RWPE2 (cell line): ENCODE measurements around the gene SCN4B.
A peak's percentile ranks its signal among the peaks of the same experiment; 100 is the strongest.

Experiments
- ATAC-seq: fragments of 200-7000 bp; cut with Tn5 transposase; 3 replicates; pipeline ENCODE4 v1.9.1; 2021; ENCODE audit warnings: low read depth
- DNase-seq: peaks from one replicate; pipeline ENCODE4 v3.0.0-alpha.2; 2020; ENCODE audit warnings: low spot score
- H3K27ac ChIP-seq: fragments of 450-650 bp; 2 replicates; pipeline ENCODE4 v1.5.1; 2017; ENCODE audit warnings: mild to moderate bottlenecking; ENCODE audit not compliant: poor library complexity, severe bottlenecking
- H3K27me3 ChIP-seq: fragments of 250-450 bp; sonication (Bioruptor Pico); 2 replicates; pipeline ENCODE4 v1.5.1; 2021; ENCODE audit warnings: mild to moderate bottlenecking, moderate library complexity; ENCODE audit not compliant: insufficient read depth, poor library complexity, severe bottlenecking
- H3K36me3 ChIP-seq: fragments of 250-450 bp; sonication (Bioruptor Pico); 2 replicates; pipeline ENCODE4 v1.5.1; 2020; ENCODE audit warnings: low read depth, mild to moderate bottlenecking, moderate library complexity
- H3K4me1 ChIP-seq: fragments of 250-450 bp; sonication (Bioruptor Pico); 2 replicates; pipeline ENCODE4 v1.5.1; 2021; ENCODE audit warnings: mild to moderate bottlenecking, moderate library complexity; ENCODE audit not compliant: insufficient read depth, poor library complexity, severe bottlenecking
- H3K4me3 ChIP-seq: fragments of 250-450 bp; sonication (Bioruptor Pico); 2 replicates; pipeline ENCODE4 v1.5.1; 2021; ENCODE audit warnings: mild to moderate bottlenecking, moderate library complexity; ENCODE audit not compliant: severe bottlenecking
- H3K9me3 ChIP-seq: fragments of 250-450 bp; sonication (Bioruptor Pico); 2 replicates; pipeline ENCODE4 v1.5.1; 2021; ENCODE audit warnings: mild to moderate bottlenecking, moderate library complexity; ENCODE audit not compliant: severe bottlenecking
- TF ChIP-seq, protein P1 (sequence below): fragments of 450-650 bp; IDR thresholded peaks from one replicate; pipeline ENCODE4 v1.5.1; 2017; ENCODE audit warnings: mild to moderate bottlenecking, moderate library complexity; ENCODE audit not compliant: poor library complexity, severe bottlenecking

The SCN4B gene, protein sequence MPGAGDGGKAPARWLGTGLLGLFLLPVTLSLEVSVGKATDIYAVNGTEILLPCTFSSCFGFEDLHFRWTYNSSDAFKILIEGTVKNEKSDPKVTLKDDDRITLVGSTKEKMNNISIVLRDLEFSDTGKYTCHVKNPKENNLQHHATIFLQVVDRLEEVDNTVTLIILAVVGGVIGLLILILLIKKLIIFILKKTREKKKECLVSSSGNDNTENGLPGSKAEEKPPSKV

DNA sequence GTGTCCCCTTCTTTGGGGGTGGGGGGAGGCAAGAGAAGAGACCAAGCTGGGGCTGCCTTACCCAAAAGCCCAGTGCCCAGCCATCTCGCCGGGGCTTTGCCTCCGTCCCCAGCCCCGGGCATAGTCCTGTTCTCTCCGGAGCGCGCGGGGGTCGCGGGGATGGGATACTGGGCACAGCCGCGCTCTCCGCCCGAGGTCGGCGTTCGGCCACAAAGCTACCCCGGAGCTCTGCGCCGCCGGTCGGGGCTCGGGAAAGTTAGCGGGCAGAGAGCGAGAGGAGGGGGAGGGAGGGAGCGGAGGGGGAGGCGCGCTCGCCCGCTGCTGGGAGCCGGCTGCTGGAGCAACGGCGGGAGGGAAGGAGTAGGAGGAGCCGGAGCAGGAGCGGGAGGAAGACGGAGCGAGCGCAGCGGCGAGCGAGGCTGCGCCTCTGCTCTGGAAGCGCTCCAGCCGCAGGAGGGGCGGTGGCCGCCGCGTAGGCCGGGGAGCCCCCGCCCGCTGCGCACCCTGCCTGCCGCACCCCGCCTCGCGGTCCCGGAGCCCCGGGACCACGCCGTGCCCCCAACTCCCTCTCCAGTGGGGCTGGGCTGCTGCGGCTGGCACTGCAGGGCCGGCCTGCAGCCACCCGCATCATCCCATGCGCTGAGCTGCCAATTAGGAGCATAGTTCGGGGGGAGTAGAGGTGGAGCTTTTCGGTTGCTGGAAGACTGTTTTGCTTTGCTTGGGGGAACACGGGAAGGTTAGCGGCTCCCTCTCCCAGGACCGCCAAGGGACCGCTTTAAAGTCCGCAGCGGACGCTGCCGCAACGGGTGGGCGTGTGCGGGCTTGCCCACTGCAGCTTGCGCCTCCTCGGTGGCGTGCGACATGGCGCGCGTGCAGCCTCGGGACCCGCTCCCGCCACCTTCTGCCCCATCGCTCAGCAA lies at the start of gene SCN4B:
TSS of gene SCN4B (minus strand) at position 272 of the 920 bp plus-strand sequence. CDS start at position 122, 150 bp downstream.
- peaks cover 25% of the 10 kb centered on the region for H3K27me3 ChIP-seq
- H3K4me1 ChIP-seq: no peaks in the 10 kb centered on the region
- H3K36me3 ChIP-seq: no peaks in the 10 kb centered on the region
- peak within 1 kb of the TSS; percentile 33 for H3K4me3 ChIP-seq
- ATAC-seq: peak; percentile 76
- H3K9me3 ChIP-seq: no peaks in the 10 kb centered on the region
- no peak within 1 kb of the TSS for H3K27ac ChIP-seq
- no peak for DNase-seq
- TF ChIP-seq, protein P1, sequence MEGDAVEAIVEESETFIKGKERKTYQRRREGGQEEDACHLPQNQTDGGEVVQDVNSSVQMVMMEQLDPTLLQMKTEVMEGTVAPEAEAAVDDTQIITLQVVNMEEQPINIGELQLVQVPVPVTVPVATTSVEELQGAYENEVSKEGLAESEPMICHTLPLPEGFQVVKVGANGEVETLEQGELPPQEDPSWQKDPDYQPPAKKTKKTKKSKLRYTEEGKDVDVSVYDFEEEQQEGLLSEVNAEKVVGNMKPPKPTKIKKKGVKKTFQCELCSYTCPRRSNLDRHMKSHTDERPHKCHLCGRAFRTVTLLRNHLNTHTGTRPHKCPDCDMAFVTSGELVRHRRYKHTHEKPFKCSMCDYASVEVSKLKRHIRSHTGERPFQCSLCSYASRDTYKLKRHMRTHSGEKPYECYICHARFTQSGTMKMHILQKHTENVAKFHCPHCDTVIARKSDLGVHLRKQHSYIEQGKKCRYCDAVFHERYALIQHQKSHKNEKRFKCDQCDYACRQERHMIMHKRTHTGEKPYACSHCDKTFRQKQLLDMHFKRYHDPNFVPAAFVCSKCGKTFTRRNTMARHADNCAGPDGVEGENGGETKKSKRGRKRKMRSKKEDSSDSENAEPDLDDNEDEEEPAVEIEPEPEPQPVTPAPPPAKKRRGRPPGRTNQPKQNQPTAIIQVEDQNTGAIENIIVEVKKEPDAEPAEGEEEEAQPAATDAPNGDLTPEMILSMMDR: no peak

DNA sequence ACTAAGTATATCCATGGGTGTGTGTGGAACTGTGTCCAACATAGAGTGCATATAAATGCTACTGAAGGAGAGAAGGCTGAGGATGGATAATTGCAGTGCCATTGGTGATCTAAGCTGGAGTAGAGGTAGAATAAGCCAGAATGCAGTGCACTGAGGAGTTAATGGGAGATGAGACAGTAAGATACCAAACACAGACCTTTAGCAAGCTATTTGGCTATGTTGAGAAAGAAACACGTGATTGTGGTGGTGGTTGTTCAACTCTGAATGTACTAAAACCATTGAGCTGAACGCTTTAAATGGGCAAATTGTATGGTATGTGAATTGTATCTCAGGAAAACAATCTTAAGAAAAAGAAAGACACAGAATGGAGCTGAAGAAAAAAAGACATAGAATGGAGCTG lies 49.3 kb upstream of the SCN4B start:
- ATAC-seq (no peak), DNase-seq (no peak)
- Histone ChIP-seq H3K27me3 (no peaks in the 10 kb centered on the region), H3K36me3 (no peaks in the 10 kb centered on the region), H3K4me3 (no peak overlapping the region), H3K4me1 (no peaks in the 10 kb centered on the region), H3K9me3 (no peaks in the 10 kb centered on the region), H3K27ac (no peak overlapping the region)
- TF ChIP-seq, protein P1: no peak

DNA sequence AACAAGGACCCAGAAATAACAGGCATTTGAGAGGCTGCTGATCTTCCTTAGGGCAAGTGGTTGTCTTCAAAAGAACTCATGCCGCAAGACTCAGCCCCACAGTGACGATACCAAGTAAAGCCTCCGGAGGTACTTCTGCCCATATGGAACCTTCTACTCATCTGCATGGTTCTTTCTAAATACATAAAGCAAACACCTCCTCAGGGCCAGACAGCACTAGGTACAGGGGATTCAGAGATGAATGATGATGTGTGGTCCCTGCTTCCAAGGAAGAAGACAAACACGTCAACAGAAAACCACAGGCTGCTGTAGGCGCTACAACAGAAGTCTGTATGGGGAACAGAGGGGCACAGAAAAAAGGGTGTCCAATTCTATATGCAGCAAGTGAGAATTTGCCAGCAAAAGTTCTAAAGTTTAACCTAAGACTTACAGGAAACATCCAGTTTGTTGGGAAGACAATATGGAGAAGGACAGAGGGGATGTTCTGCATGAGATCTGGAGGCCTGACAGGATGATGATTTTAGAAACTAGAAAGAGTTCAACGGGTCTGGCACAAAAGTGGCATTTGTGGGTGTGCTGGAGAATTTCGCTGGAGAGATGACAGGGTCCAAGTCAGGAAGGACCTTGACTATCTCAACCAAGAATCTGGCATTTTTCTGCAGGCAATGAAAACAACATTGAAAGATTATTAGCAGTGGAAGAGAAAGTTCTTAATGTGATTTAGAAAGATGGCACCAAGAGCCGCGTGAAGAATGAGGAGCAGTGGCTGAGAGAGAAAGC lies 48.5 kb upstream of the SCN4B start:
- H3K4me1 ChIP-seq: no peaks in the 10 kb centered on the region
- no peaks in the 10 kb centered on the region for H3K9me3 ChIP-seq
- H3K27me3 ChIP-seq: no peaks in the 10 kb centered on the region
- H3K4me3 ChIP-seq: no peak overlapping the region
- no peak overlapping the region for H3K27ac ChIP-seq
- DNase-seq: no peak
- no peak for ATAC-seq
- H3K36me3 ChIP-seq: no peaks in the 10 kb centered on the region
- TF ChIP-seq, protein P1: no peak

DNA sequence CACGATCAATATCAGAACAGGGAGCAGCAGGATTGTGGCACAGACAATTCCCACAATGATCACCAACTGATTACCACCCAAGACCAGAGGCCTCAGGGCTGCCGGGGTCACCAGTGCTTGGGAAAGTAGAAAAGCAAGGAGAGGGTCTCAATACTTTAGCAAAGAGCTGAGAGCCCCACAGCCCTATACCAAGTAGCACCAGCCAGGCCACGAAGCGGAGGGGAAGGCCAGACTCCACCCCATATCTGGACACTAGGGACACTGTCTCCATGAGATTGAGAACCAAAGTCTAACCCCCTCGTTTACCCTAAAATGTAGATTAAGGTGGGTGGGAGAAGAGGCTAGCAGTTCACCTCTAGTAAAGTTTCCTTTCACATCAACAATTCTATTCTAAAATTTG lies 47.9 kb upstream of the SCN4B start:
- TF ChIP-seq, protein P1: no peak

More for the DNA sequence above, 47.9 kb upstream of the SCN4B start:
- Histone ChIP-seq H3K36me3 (no peaks in the 10 kb centered on the region), H3K4me1 (peaks cover 2% of the 10 kb centered on the region), H3K9me3 (no peaks in the 10 kb centered on the region), H3K4me3 (no peak overlapping the region), H3K27ac (no peak overlapping the region), H3K27me3 (no peaks in the 10 kb centered on the region)
- ATAC-seq (no peak), DNase-seq (no peak)
